HT1080 (cell line): ENCODE measurements around the gene RNPEPL1. TPM values are rescaled to one million over a fixed set of nuclear protein-coding genes. Genes with fewer than 3 reads are reported as not detected.
"Not testable (repeated sequence)": the region's sequence is repeated elsewhere in the genome, so short reads cannot be mapped to it uniquely, and the experiment has no call there.

Experiments
- DNase-seq: peaks from one replicate; pipeline ENCODE4 v3.0.0-alpha.2; 2015; ENCODE audit warnings: low read depth
- polyA plus RNA-seq, 2 experiments: library from polyadenylated mRNA; depleted of rRNA; stranded (reverse); fragments of >200 nt; gene quantifications; 2 replicates each; pipeline ENCODE4 v1.2.3, GENCODE V29; 2015
- total RNA-seq: library from RNA; depleted of rRNA; stranded (reverse); fragments of >200 nt; shearing (Covaris generic); gene quantifications from 2 replicates; pipeline ENCODE4 v1.2.3, GENCODE V29; 2014; rRNA removed

Gene RNPEPL1
- 19.2 and 23.6 TPM in 2 replicates for total RNA-seq
- polyA plus RNA-seq (2015; cell fraction: cytosol; rRNA removed): 63.9 and 66.6 TPM in 2 replicates
- 52.2 and 65.4 TPM in 2 replicates for polyA plus RNA-seq (2015; cell fraction: nucleus; rRNA removed)

GRCh38 chr2:240567872-240568677 lies at the start of gene RNPEPL1:
Gene RNPEPL1, plus strand, starts transcription at chr2:240568484. Its CDS starts 103 bp downstream, at chr2:240568587.
- peak; percentile 38 for DNase-seq

- DNase-seq: no peak
These were observed 49.3 kb upstream of the RNPEPL1 start for GRCh38 chr2:240518981-240519380.

GRCh38 chr2:240519396-240520129 lies 48.7 kb upstream of the RNPEPL1 start:
- no peak for DNase-seq

- DNase-seq: no peak
These were observed 47.9 kb upstream of the RNPEPL1 start for GRCh38 chr2:240520130-240520973.

- DNase-seq: no peak
These were observed 47.3 kb upstream of the RNPEPL1 start for GRCh38 chr2:240520974-240521350.

- not testable (repeated sequence) for DNase-seq
These were observed 46.4 kb upstream of the RNPEPL1 start for GRCh38 chr2:240521885-240522284.

- no peak for DNase-seq
These were observed 45.9 kb upstream of the RNPEPL1 start for GRCh38 chr2:240522406-240522805.

- no peak for DNase-seq
These were observed 44.6 kb upstream of the RNPEPL1 start for GRCh38 chr2:240523451-240524281.

GRCh38 chr2:240524963-240525718 lies 43.1 kb upstream of the RNPEPL1 start:
- no peak for DNase-seq

GRCh38 chr2:240525802-240526201 lies 42.5 kb upstream of the RNPEPL1 start:
- no peak for DNase-seq

GRCh38 chr2:240526521-240526920 lies 41.8 kb upstream of the RNPEPL1 start:
- no peak for DNase-seq

- DNase-seq: no peak
These were observed 41.0 kb upstream of the RNPEPL1 start for GRCh38 chr2:240527153-240527750.

- DNase-seq: no peak
These were observed 39.8 kb upstream of the RNPEPL1 start for GRCh38 chr2:240528406-240529040.

GRCh38 chr2:240529344-240529999 lies 38.8 kb upstream of the RNPEPL1 start:
- no peak for DNase-seq

- DNase-seq: no peak
These were observed 38.1 kb upstream of the RNPEPL1 start for GRCh38 chr2:240530181-240530580.

GRCh38 chr2:240531038-240531437 lies 37.2 kb upstream of the RNPEPL1 start:
- DNase-seq: no peak

GRCh38 chr2:240532031-240532775 lies 36.1 kb upstream of the RNPEPL1 start:
- DNase-seq: no peak
